Panc1 (cell line): Measurements from ENCODE around the gene SPTBN1. TPM values are rescaled to one million over a fixed set of nuclear protein-coding genes. Genes with fewer than 3 reads are reported as not detected.

Experiments
- ATAC-seq: fragments of 200-7000 bp; cut with Tn5 transposase; 2 replicates; pipeline ENCODE4 v1.9.1; 2020; ENCODE audit warnings: mild to moderate bottlenecking, moderate library complexity
- BruUV-seq: library from RNA; stranded (reverse); fragments of 400-500 nt; replicated peaks from 2 replicates; lab custom pipeline; 2021; lab: Mats Ljungman, UMichigan
- CTCF ChIA-PET: fragments of 300-600 bp; sonication (Branson Sonifier 250); formaldehyde crosslinking; loops from one replicate; lab custom pipeline; 2022; ENCODE audit warnings: antibody characterized with exemption; lab: Charles Lee
- POLR2A ChIA-PET: fragments of 300-600 bp; sonication (Branson Sonifier 250); formaldehyde crosslinking; loops from one replicate; lab custom pipeline; 2022; ENCODE audit warnings: antibody characterized with exemption; lab: Charles Lee
- DNase-seq: peaks from one replicate; pipeline ENCODE4 v3.0.0-alpha.2; 2010; ENCODE audit warnings: low read depth, low spot score
- H3K27ac ChIP-seq: 2 replicates; pipeline ENCODE4 v1.5.1; 2011; ENCODE audit warnings: mild to moderate bottlenecking, low read length, inconsistent platforms
- H3K27me3 ChIP-seq: fragments of 200-500 bp; sonication (Bioruptor generic); 2 replicates; pipeline ENCODE4 v1.6.0; 2014; ENCODE audit warnings: low read length, inconsistent platforms; ENCODE audit not compliant: control insufficient read depth, insufficient read depth
- H3K36me3 ChIP-seq: fragments of 200-500 bp; sonication (Bioruptor generic); 2 replicates; pipeline ENCODE4 v1.5.1; 2014; ENCODE audit warnings: inconsistent platforms, mild to moderate bottlenecking, low read length, moderate library complexity; ENCODE audit not compliant: control insufficient read depth, insufficient read depth
- H3K4me1 ChIP-seq: 2 replicates; pipeline ENCODE4 v1.5.1; 2011; ENCODE audit warnings: inconsistent platforms, mild to moderate bottlenecking, low read length, moderate library complexity; ENCODE audit not compliant: control insufficient read depth, insufficient read depth
- H3K4me3 ChIP-seq, 2 experiments: 2 replicates each; pipeline ENCODE4 v1.5.1; 2011 to 2012; ENCODE audit warnings: low read depth in 2 of 2, low read length in 2 of 2, mild to moderate bottlenecking in 2 of 2, inconsistent platforms in 1 of 2, moderate library complexity in 1 of 2
- H3K9me3 ChIP-seq: fragments of 200-500 bp; sonication (Bioruptor generic); 2 replicates; pipeline ENCODE4 v1.5.1; 2014; ENCODE audit warnings: low read depth, mild to moderate bottlenecking, inconsistent platforms, low read length, moderate library complexity; ENCODE audit not compliant: control insufficient read depth, insufficient read depth
- CTCF ChIP-seq: fragments of 450-650 bp; IDR thresholded peaks from 2 replicates; pipeline ENCODE4 v1.5.1; 2017; ENCODE audit warnings: mild to moderate bottlenecking
- POLR2AphosphoS5 ChIP-seq: IDR thresholded peaks from 2 replicates; pipeline ENCODE4 v1.6.1; 2012; ENCODE audit warnings: mild to moderate bottlenecking, low read depth, low read length, moderate library complexity
- SIN3A ChIP-seq: IDR thresholded peaks from 2 replicates; pipeline ENCODE4 v1.6.1; 2012; ENCODE audit warnings: low read depth, mild to moderate bottlenecking, low read length, moderate library complexity, borderline replicate concordance; ENCODE audit not compliant: insufficient read depth
- TCF7L2 ChIP-seq: IDR thresholded peaks from 2 replicates; pipeline ENCODE4 v1.6.1; 2011; ENCODE audit warnings: mild to moderate bottlenecking, low read depth, low read length, inconsistent platforms
- in situ Hi-C: cut with HindIII; loops from 2 replicates; pipeline ENCODE4 v1.10.0; 2016; ENCODE audit warnings: low sequenced_read_pairs, low pct_unique_long_range_greater_than_20kb
- intact Hi-C: fragments of 100-400 bp; cut with micrococcal nuclease; formaldehyde crosslinking; loops from one replicate; pipeline ENCODE4 v1.10.0; 2022; ENCODE audit not compliant: unreplicated experiment
- total RNA-seq: library from RNA; stranded (reverse); gene quantifications from one replicate; pipeline ENCODE4 v1.2.1, GENCODE V29; 2021; ENCODE audit not compliant: unreplicated experiment
- TF ChIP-seq, protein P1 (sequence below), 2 experiments: IDR thresholded peaks; 2 replicates each; pipeline ENCODE4 v1.6.1; 2011 to 2012; ENCODE audit warnings: low read depth in 2 of 2, control low read depth in 1 of 2, low read length in 1 of 2, mild to moderate bottlenecking in 1 of 2, moderate library complexity in 1 of 2; ENCODE audit not compliant: insufficient read depth in 1 of 2

The SPTBN1 gene
- total RNA-seq, 1 experiment from 2014 or later = 169 TPM

DNA sequence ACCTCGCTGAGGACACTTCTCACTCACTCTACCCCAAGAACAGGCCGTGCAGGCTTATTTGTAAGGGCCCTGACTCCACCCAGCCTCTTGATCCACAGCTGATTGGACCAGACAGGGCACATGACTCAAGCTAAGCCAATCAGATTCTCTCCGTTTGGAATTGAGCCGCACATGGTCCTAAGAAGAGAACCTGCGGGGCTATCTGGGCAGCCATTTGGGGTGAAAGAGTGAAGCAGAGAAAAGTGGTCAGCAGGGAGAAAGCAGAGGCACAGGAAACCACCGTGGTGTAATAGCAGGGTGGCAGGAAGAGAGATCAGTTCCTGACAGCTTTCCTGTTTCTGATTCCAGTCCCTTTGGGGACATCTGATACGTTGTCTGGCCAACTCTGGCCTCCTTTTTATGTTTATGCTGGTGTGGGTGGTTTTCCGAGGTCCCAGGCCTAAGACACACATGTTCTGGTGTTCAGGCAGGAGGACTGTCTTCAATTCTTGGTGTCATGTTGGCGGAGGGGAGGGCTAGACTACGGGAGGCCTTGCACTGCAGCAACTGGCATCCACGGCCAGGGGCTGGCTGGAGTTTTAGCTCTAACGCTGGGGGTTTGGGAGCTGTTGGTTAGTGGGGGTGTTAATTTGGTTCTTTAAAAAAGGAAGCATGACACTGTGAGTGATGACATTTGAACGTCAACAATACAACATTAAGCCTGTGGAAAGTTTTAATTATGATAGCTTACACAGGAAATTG is 26.1 kb upstream of the SPTBN1 start:
- Histone ChIP-seq H3K4me3 (no peak overlapping the region), H3K4me1 (no peaks in the 10 kb centered on the region), H3K27ac (no peak overlapping the region), H3K36me3 (no peaks in the 10 kb centered on the region), H3K9me3 (no peaks in the 10 kb centered on the region), H3K27me3 (no peaks in the 10 kb centered on the region)
- TF ChIP-seq SIN3A (no peak), POLR2AphosphoS5 (no peak), CTCF (no peak), TCF7L2 (no peak)
- TF ChIP-seq, protein P1, sequence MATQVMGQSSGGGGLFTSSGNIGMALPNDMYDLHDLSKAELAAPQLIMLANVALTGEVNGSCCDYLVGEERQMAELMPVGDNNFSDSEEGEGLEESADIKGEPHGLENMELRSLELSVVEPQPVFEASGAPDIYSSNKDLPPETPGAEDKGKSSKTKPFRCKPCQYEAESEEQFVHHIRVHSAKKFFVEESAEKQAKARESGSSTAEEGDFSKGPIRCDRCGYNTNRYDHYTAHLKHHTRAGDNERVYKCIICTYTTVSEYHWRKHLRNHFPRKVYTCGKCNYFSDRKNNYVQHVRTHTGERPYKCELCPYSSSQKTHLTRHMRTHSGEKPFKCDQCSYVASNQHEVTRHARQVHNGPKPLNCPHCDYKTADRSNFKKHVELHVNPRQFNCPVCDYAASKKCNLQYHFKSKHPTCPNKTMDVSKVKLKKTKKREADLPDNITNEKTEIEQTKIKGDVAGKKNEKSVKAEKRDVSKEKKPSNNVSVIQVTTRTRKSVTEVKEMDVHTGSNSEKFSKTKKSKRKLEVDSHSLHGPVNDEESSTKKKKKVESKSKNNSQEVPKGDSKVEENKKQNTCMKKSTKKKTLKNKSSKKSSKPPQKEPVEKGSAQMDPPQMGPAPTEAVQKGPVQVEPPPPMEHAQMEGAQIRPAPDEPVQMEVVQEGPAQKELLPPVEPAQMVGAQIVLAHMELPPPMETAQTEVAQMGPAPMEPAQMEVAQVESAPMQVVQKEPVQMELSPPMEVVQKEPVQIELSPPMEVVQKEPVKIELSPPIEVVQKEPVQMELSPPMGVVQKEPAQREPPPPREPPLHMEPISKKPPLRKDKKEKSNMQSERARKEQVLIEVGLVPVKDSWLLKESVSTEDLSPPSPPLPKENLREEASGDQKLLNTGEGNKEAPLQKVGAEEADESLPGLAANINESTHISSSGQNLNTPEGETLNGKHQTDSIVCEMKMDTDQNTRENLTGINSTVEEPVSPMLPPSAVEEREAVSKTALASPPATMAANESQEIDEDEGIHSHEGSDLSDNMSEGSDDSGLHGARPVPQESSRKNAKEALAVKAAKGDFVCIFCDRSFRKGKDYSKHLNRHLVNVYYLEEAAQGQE (IDR thresholded peaks at IDR 0.05; ENCODE audit: insufficient read depth in 1 of 2, low read depth in 2 of 2, low read length in 1 of 2) = no peak
- in situ Hi-C loops = no loop called here
- ChIA-PET POLR2A (no interaction called here), CTCF (no interaction called here)
- ATAC-seq (no peak), DNase-seq (no peak)
- intact Hi-C loops = no loop called here
- no TSS peak for BruUV-seq

GRCh38 chr2:54430649-54431048 is 25.5 kb upstream of the SPTBN1 start:
- ChIA-PET POLR2A (no interaction called here), CTCF (no interaction called here)
- no peaks in the 10 kb centered on the region for H3K27me3 ChIP-seq
- no peak for TF ChIP-seq POLR2AphosphoS5
- TF ChIP-seq CTCF = no peak
- TF ChIP-seq, protein P1 (IDR thresholded peaks at IDR 0.05; ENCODE audit: insufficient read depth in 1 of 2, low read depth in 2 of 2, low read length in 1 of 2) = no peak
- TF ChIP-seq SIN3A = no peak
- TF ChIP-seq TCF7L2 = no peak
- no TSS peak for BruUV-seq
- no peak overlapping the region for H3K4me3 ChIP-seq
- no peak for DNase-seq
- intact Hi-C loops (no loop called here), in situ Hi-C loops (no loop called here)
- no peaks in the 10 kb centered on the region for H3K9me3 ChIP-seq
- ATAC-seq = no peak
- H3K4me1 ChIP-seq = no peaks in the 10 kb centered on the region
- H3K36me3 ChIP-seq = no peaks in the 10 kb centered on the region
- H3K27ac ChIP-seq = no peak overlapping the region
